Retinal pigment epithelial cell (primary cell): ENCODE results near the gene SYTL2.

Source experiments
- DNase-seq: peaks from one replicate; pipeline ENCODE4 v3.0.0-alpha.2; 2010; ENCODE audit warnings: low read depth
- H3K4me3 ChIP-seq: 2 replicates; pipeline ENCODE4 v1.5.1; 2011; ENCODE audit warnings: mild to moderate bottlenecking, low read length, control low read depth, moderate library complexity
- CTCF ChIP-seq: conservative IDR thresholded peaks from 2 replicates; pipeline ENCODE4 v1.5.1; 2011; ENCODE audit warnings: low read depth, low read length, control low read depth, inconsistent platforms

SYTL2 gene

GRCh38 chr11:85704967-85705366 lies 106.0 kb downstream of the SYTL2 start:
- DNase-seq = no peak
- H3K4me3 ChIP-seq = no peak overlapping the region
- TF ChIP-seq CTCF = no peak

- no peak for TF ChIP-seq CTCF
- no peak overlapping the region for H3K4me3 ChIP-seq
- no peak for DNase-seq
Observed at GRCh38 chr11:85699957-85700741, 110.8 kb downstream of the SYTL2 start.

GRCh38 chr11:85698195-85698594 lies 112.7 kb downstream of the SYTL2 start:
- H3K4me3 ChIP-seq = no peak overlapping the region
- TF ChIP-seq CTCF = no peak
- no peak for DNase-seq

- no peak overlapping the region for H3K4me3 ChIP-seq
- TF ChIP-seq CTCF = no peak
- DNase-seq = no peak
Observed at GRCh38 chr11:85697747-85698146, 113.2 kb downstream of the SYTL2 start.

- H3K4me3 ChIP-seq = no peak overlapping the region
- DNase-seq = no peak
- no peak for TF ChIP-seq CTCF
Observed at GRCh38 chr11:85695546-85695945, 115.4 kb downstream of the SYTL2 start.

- DNase-seq = no peak
- TF ChIP-seq CTCF = peak; percentile 70
- no peak overlapping the region for H3K4me3 ChIP-seq
Observed at GRCh38 chr11:85694385-85694980, 116.5 kb downstream of the SYTL2 start.
